DOHH2 (cell line): ENCODE results near the gene GRIN2A.

Experiments used
- EZH2phosphoT487 ChIP-seq: fragments of 200-600 bp; sonication (generic); IDR thresholded peaks from 2 replicates; pipeline ENCODE4 v1.6.1; 2017; ENCODE audit warnings: borderline replicate concordance, mild to moderate bottlenecking, antibody characterized with exemption, low read length, moderate library complexity, mixed read lengths
- TF ChIP-seq, protein P1 (sequence below): fragments of 200-600 bp; sonication (generic); IDR thresholded peaks from one replicate; pipeline ENCODE4 v1.5.1; 2014; ENCODE audit warnings: antibody characterized with exemption, mild to moderate bottlenecking, low read depth, low read length; ENCODE audit not compliant: poor library complexity, severe bottlenecking

- TF ChIP-seq, protein P1, sequence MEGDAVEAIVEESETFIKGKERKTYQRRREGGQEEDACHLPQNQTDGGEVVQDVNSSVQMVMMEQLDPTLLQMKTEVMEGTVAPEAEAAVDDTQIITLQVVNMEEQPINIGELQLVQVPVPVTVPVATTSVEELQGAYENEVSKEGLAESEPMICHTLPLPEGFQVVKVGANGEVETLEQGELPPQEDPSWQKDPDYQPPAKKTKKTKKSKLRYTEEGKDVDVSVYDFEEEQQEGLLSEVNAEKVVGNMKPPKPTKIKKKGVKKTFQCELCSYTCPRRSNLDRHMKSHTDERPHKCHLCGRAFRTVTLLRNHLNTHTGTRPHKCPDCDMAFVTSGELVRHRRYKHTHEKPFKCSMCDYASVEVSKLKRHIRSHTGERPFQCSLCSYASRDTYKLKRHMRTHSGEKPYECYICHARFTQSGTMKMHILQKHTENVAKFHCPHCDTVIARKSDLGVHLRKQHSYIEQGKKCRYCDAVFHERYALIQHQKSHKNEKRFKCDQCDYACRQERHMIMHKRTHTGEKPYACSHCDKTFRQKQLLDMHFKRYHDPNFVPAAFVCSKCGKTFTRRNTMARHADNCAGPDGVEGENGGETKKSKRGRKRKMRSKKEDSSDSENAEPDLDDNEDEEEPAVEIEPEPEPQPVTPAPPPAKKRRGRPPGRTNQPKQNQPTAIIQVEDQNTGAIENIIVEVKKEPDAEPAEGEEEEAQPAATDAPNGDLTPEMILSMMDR = no peak
- TF ChIP-seq EZH2phosphoT487 = no peak
Measured at GRCh38 chr16:10067835-10068234, 114.4 kb downstream of the GRIN2A start.
